ENCODE measurements around the gene PAPPA.

DNA sequence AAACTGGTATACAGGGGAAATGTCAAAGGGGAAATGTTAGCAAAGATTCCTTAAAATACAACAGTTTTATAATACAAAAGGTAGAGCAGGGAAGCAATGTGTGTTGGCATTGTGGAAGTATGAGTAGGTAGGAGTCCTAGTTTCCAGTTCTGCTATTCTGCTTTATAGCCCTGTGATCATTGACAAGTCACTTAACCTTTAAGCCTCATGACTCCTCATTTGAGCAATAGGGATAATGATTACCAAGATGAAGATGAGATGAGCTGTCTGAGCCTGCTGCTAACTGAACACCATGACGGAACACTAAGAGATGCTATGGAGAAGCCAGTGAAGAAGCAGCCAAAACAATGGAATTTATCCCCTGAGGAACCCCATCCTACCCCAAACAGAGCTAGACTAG, 251.7 kb downstream of the PAPPA start:
- TF ChIP-seq, protein P1, sequence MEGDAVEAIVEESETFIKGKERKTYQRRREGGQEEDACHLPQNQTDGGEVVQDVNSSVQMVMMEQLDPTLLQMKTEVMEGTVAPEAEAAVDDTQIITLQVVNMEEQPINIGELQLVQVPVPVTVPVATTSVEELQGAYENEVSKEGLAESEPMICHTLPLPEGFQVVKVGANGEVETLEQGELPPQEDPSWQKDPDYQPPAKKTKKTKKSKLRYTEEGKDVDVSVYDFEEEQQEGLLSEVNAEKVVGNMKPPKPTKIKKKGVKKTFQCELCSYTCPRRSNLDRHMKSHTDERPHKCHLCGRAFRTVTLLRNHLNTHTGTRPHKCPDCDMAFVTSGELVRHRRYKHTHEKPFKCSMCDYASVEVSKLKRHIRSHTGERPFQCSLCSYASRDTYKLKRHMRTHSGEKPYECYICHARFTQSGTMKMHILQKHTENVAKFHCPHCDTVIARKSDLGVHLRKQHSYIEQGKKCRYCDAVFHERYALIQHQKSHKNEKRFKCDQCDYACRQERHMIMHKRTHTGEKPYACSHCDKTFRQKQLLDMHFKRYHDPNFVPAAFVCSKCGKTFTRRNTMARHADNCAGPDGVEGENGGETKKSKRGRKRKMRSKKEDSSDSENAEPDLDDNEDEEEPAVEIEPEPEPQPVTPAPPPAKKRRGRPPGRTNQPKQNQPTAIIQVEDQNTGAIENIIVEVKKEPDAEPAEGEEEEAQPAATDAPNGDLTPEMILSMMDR (IDR thresholded peaks at IDR 0.05) = no peak
- TF ChIP-seq POLR2A (IDR thresholded peaks at IDR 0.05) = no peak

Measured in Peyer's patch (tissue), 4 donors.